ENCODE data around the gene TDRD1. TPM values are rescaled to one million over a fixed set of nuclear protein-coding genes. Genes with fewer than 3 reads are reported as not detected.

Gene TDRD1
- polyA plus RNA-seq, 1 donor, result 0.13 TPM

GRCh38 chr10:114176511-114176910 lies 2.6 kb upstream of the TDRD1 start:
- no peak for DNase-seq

GRCh38 chr10:114179747-114180146 lies 594 bp downstream of the TDRD1 start:
- no peak for DNase-seq

- DNase-seq, result no peak
Measured at GRCh38 chr10:114180937-114181336, 1.8 kb downstream of the TDRD1 start.

- DNase-seq, result peak; percentile 26
Measured at GRCh38 chr10:114181971-114182370, 2.8 kb downstream of the TDRD1 start.

- DNase-seq, result no peak
Measured at GRCh38 chr10:114183563-114183962, 4.4 kb downstream of the TDRD1 start.

GRCh38 chr10:114184276-114184675 lies 5.1 kb downstream of the TDRD1 start:
- no peak for DNase-seq

- DNase-seq, result no peak
Measured at GRCh38 chr10:114188001-114188400, 8.8 kb downstream of the TDRD1 start.

GRCh38 chr10:114188900-114189299 lies 9.7 kb downstream of the TDRD1 start:
- no peak for DNase-seq

GRCh38 chr10:114189700-114190099 lies 10.5 kb downstream of the TDRD1 start:
- no peak for DNase-seq

- no peak for DNase-seq
Measured at GRCh38 chr10:114195079-114195478, 15.9 kb downstream of the TDRD1 start.

GRCh38 chr10:114199239-114199638 lies 20.1 kb downstream of the TDRD1 start:
- DNase-seq, result no peak

GRCh38 chr10:114202812-114203211 lies 23.7 kb downstream of the TDRD1 start:
- DNase-seq, result no peak

- DNase-seq, result no peak
Measured at GRCh38 chr10:114206902-114207301, 27.7 kb downstream of the TDRD1 start.

- no peak for DNase-seq
Measured at GRCh38 chr10:114207349-114207748, 28.2 kb downstream of the TDRD1 start.

- no peak for DNase-seq
Measured at GRCh38 chr10:114208351-114208750, 29.2 kb downstream of the TDRD1 start.

- no peak for DNase-seq
Measured at GRCh38 chr10:114212153-114212552, 33.0 kb downstream of the TDRD1 start.

GRCh38 chr10:114215033-114215432 lies 35.9 kb downstream of the TDRD1 start:
- DNase-seq, result no peak

GRCh38 chr10:114220281-114220680 lies 41.1 kb downstream of the TDRD1 start:
- no peak for DNase-seq

GRCh38 chr10:114221235-114221634 lies 42.1 kb downstream of the TDRD1 start:
- DNase-seq, result no peak

GRCh38 chr10:114223066-114223465 lies 43.9 kb downstream of the TDRD1 start:
- no peak for DNase-seq

- no peak for DNase-seq
Measured at GRCh38 chr10:114228156-114228555, 49.0 kb downstream of the TDRD1 start.

- DNase-seq, result no peak
Measured at GRCh38 chr10:114232561-114233176, 53.5 kb downstream of the TDRD1 start.

- no peak for DNase-seq
Measured at GRCh38 chr10:114233482-114233881, 54.3 kb downstream of the TDRD1 start.

GRCh38 chr10:114234132-114234531 lies 55.0 kb downstream of the TDRD1 start:
- no peak for DNase-seq
